Mononuclear cell (primary cell): ENCODE results near the gene BYSL. TPM values are rescaled to one million over a fixed set of nuclear protein-coding genes. Genes with fewer than 3 reads are reported as not detected.

Experiments used
- H3K27me3 ChIP-seq: 2 replicates; pipeline ENCODE4 v1.6.0; 2011; ENCODE audit warnings: low read length, control low read depth; ENCODE audit not compliant: insufficient read depth
- H3K4me1 ChIP-seq: 2 replicates; pipeline ENCODE4 v1.5.1; 2011; ENCODE audit warnings: mild to moderate bottlenecking, low read length, control low read depth; ENCODE audit not compliant: insufficient read depth
- H3K4me3 ChIP-seq: 2 replicates; pipeline ENCODE4 v1.5.1; 2011; ENCODE audit warnings: mild to moderate bottlenecking, low read length, moderate library complexity
- H3K9me3 ChIP-seq: 2 replicates; pipeline ENCODE4 v1.5.1; 2011; ENCODE audit warnings: low read depth, mild to moderate bottlenecking, control low read depth, low read length
- total RNA-seq: library from RNA; depleted of rRNA; stranded (reverse); fragments of >200 nt; gene quantifications from one replicate; pipeline ENCODE4 v1.2.3, GENCODE V29; 2012

Gene BYSL
- total RNA-seq, 1 donor: 3.8 TPM

DNA sequence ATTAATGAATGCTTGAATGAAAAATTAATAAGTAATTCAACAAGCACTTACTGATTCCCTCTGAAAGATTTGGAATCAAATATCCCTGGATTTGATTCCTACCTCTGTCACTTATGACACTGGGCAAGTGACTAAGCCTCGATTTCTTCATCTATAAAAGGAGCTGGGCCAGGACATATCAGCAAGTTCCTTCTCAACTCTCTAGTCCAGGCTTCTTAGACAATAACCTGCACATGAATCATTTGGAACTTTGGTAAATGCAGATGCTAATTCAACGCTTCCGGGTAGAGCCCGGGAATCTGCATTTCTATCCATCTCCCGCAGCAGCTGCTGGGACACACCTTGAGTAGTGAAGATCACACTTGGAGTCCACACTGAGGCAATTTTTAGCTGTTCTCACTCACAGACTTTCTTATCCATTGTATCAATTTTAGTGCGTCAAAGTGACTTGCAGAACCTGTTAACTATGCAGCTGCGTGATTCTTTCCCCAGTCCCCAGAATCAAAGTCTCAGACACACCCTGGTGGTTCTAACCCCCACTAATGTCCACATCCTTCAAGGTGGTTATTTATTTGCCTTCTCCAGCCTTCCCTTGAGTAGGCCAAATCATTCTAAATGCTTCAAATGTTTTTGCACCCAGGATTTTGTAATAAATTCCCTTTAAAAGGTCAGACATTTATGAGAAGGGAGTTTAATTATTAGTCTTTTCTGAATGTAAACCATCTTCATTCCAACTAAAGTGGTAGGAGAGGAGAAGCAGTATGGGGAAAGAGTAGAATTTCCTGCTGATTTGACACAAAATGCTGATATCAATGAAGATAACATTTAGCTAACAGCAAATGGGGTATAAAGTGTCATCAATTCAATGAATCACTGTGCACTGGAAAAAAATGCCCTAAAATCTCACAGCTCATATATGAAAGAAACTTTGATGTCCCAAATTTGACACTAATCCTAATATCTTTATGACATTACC, 46.3 kb downstream of the BYSL start:
- Histone ChIP-seq H3K9me3 (no peaks in the 10 kb centered on the region), H3K27me3 (no peaks in the 10 kb centered on the region), H3K4me1 (peaks cover 54% of the 10 kb centered on the region), H3K4me3 (no peak overlapping the region)

DNA sequence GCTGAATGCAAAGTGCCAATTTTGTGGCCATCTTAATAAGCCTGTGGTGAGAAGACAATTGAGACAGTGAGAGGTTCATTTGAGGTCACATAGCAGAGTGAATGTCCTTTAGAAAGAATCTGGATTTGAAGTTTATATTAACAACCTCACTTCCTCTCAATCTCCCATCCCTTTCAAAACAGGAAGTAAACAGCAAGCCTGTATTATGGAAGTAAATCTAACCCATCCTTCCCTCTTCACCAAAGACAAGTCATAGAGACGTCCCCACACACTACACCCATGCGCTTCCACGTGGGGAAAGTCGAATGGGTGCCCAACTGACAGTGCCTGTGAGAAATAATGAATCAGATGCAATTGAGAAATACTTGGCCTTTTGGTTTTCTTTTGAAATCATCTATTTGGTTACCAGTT, 49.1 kb downstream of the BYSL start:
- Histone ChIP-seq H3K4me3 (no peak overlapping the region), H3K27me3 (no peaks in the 10 kb centered on the region), H3K9me3 (no peaks in the 10 kb centered on the region), H3K4me1 (peaks cover 62% of the 10 kb centered on the region)

DNA sequence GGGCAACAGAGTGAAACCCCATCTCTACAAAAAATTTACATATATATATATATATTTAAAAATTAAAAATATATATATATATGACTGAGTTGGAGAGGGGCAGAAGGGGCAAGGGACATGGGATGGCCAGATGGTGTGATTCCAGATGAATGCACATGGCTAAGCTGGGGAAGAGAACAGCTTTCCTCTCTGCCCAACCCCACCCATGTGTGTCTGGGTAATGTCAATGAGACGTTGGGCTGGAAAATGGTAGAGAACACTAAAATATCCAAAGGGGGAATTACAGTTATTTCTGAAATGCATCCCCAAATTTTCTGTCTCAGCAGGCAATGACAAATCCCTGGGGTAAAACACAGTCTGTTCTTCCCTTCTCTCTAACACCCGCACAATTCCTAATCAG, 51.5 kb downstream of the BYSL start:
- Histone ChIP-seq H3K4me1 (peaks cover 66% of the 10 kb centered on the region), H3K27me3 (no peaks in the 10 kb centered on the region), H3K4me3 (no peak overlapping the region), H3K9me3 (no peaks in the 10 kb centered on the region)

DNA sequence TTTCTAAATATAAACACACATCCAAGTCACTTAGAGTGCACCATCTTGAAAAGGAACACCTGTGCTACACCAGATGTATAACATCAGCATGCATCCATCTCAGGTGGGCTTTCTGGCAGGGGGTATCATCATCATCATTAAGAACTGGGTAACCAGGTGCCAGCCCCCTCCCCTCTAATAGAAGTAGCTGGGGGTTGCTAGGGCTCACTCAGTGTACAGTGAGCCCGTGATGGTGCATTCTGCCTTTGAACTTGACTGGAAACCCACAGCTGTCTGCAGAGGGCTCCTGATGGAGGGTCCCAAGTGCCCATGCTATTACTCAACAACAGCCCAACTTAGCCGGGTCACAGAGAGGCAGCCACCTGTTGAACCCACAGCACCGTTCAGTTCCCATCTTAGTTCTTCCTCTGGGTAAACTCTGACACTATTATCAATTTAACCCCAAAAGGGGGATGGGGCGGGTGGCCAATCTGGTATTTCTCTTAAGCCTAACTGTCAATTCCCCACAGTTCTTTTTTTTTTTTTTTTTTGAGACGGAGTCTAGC, 53.1 kb downstream of the BYSL start:
- H3K9me3 ChIP-seq: no peaks in the 10 kb centered on the region
- no peak overlapping the region for H3K4me3 ChIP-seq
- no peaks in the 10 kb centered on the region for H3K27me3 ChIP-seq
- H3K4me1 ChIP-seq: peaks cover 69% of the 10 kb centered on the region

DNA sequence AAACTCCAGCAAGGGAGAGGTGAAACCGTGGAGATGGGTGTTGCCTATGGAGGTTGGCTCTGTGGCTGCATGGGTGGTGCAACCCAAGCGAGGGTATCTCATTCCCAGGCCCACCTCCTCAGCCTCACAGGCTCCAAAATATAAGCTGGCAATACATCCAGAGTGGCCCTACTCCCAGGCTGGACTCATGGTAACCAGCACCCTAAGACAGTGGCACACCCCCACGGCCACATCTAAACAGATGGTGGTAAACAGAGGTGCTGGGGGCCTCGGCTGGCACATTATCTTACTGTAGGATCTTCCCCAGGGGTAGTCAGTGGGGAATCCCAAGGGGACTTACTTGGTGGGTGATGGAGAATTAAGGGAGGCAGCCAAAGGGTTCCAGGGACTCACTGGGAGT, 54.0 kb downstream of the BYSL start:
- no peaks in the 10 kb centered on the region for H3K9me3 ChIP-seq
- no peaks in the 10 kb centered on the region for H3K27me3 ChIP-seq
- peaks cover 68% of the 10 kb centered on the region for H3K4me1 ChIP-seq
- no peak overlapping the region for H3K4me3 ChIP-seq

DNA sequence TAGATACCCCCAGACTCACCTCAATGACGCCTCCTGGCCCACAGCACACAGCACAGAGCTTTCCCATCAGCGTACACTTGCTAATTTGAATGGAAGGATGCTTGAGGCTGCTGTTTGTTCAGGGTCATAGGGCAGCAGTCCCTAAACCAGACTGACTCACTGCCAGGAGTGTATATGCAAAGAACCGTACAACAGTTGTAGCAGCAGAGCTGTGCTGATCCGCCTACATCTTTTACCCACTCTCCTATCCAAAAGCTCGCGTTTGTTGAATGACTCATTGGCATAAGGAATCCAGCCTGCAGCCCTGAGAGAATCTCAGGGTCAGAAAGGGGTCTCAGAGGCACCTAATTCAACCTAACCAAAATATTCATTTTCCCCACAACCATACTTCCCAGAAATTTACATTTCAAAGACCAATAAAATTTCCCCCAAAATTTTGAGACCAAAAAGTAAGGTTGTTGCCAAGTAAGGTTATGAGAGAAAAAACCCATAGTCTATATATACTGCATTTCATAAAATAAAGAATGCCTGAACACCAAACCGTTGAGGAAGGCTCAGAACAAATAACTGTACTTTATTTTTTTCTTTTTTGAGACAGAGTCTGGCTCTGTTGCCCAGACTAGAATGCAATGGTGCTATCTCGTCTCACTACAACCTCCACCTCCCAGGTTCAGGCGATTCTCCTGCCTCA, 55.6 kb downstream of the BYSL start:
- peaks cover 58% of the 10 kb centered on the region for H3K4me1 ChIP-seq
- H3K9me3 ChIP-seq: no peaks in the 10 kb centered on the region
- no peak overlapping the region for H3K4me3 ChIP-seq
- no peaks in the 10 kb centered on the region for H3K27me3 ChIP-seq

Other genes with a start within 250 kb of the BYSL start
- gene TFEB, start 185.9 kb upstream of the BYSL start, total RNA-seq: 18.1 TPM
- gene PGC, start 174.1 kb upstream of the BYSL start, total RNA-seq: 0.10 TPM
- gene FRS3, start 141.6 kb upstream of the BYSL start, total RNA-seq: 2.1 TPM
- gene PRICKLE4, start 140.7 kb upstream of the BYSL start, total RNA-seq: 0.31 TPM
- gene TOMM6, start 133.8 kb upstream of the BYSL start, total RNA-seq: 56.3 TPM
- 3.5 TPM for gene USP49, start 26.1 kb upstream of the BYSL start, total RNA-seq
- 2.5 TPM for gene MED20, start 360 bp upstream of the BYSL start, total RNA-seq
- 219 TPM for gene CCND3, start 20.3 kb downstream of the BYSL start, total RNA-seq
- gene TAF8, start 129.0 kb downstream of the BYSL start, total RNA-seq: 25.9 TPM
- gene C6orf132, start 221.1 kb downstream of the BYSL start, total RNA-seq: not detected